ENCODE data around the gene RDX. TPM values are rescaled to one million over a fixed set of nuclear protein-coding genes. Genes with fewer than 3 reads are reported as not detected.
"Not testable (repeated sequence)": the region's sequence is repeated elsewhere in the genome, so short reads cannot be mapped to it uniquely, and the experiment has no call there.

The RDX gene
- total RNA-seq, 1 donor from 2014 or later = 132 TPM

DNA sequence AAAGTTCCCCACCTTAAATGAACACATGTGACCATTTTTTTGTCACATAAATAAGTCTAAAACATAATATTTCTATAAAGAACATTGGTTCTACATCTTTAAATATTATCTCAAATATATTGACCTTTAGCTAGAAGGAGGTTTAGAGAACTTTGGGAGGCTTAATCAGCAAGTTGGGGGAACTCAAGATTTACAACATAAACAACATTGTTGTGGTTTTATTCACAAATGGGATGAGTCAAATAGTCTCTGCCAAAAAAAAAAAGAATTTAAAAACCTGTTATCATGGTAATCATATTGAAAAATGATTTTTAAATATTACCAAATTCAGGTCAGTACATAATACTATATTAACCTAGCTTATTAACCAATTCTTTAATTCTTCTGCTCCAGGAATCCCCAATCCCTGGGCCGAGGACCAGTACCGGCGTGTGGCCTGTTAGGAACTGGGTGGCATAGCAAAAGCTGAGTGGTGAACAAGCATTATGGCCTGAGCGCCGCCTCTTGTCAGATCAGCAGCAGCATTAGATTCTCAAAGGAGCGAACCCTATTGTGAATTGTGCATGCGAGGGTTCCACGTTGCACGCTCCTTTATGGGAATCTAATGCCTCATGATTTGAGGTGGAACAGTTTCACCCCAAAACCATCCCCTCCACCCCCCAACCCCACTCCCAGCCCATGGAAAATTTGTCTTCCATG lies 98.2 kb downstream of the RDX start:
- H3K9me3 ChIP-seq (ENCODE audit: insufficient read depth, low read depth, low read length) = no peaks in the 10 kb centered on the region
- Mint-ChIP-seq H3K4me1 (ENCODE audit: low read depth, unreplicated experiment) (peaks cover 37% of the 10 kb centered on the region), H3K36me3 (ENCODE audit: low read depth, unreplicated experiment) (no peaks in the 10 kb centered on the region), H3K4me3 (ENCODE audit: unreplicated experiment) (no peak overlapping the region), H3K9me3 (ENCODE audit: unreplicated experiment) (no peaks in the 10 kb centered on the region), H3K27ac (ENCODE audit: unreplicated experiment) (no peak overlapping the region), H3K27me3 (ENCODE audit: low read depth, unreplicated experiment) (no peaks in the 10 kb centered on the region)
- no peak overlapping the region for H3K27ac ChIP-seq (ENCODE audit: low read depth, low read length)
- H3K4me2 ChIP-seq (ENCODE audit: low read length) = no peak overlapping the region
- H2AFZ ChIP-seq (ENCODE audit: low read depth, low read length) = no peak overlapping the region
- no peak overlapping the region for H3K4me3 ChIP-seq (ENCODE audit: insufficient read depth, low read depth, low read length)
- FAIRE-seq (no peak), DNase-seq (ENCODE audit: low read depth) (no peak)
- peaks cover 4% of the 10 kb centered on the region for H4K20me1 ChIP-seq (ENCODE audit: insufficient read depth, low read length)
- H3K36me3 ChIP-seq (ENCODE audit: insufficient read depth, low read length) = no peaks in the 10 kb centered on the region
- peaks cover 38% of the 10 kb centered on the region for H3K4me1 ChIP-seq (ENCODE audit: insufficient read depth, low read length)
- no peaks in the 10 kb centered on the region for H3K79me2 ChIP-seq (ENCODE audit: insufficient read depth, low read length)
- TF ChIP-seq EZH2 (IDR thresholded peaks at IDR 0.05; ENCODE audit: insufficient read depth, low read length) = no peak
- TF ChIP-seq, protein P1, sequence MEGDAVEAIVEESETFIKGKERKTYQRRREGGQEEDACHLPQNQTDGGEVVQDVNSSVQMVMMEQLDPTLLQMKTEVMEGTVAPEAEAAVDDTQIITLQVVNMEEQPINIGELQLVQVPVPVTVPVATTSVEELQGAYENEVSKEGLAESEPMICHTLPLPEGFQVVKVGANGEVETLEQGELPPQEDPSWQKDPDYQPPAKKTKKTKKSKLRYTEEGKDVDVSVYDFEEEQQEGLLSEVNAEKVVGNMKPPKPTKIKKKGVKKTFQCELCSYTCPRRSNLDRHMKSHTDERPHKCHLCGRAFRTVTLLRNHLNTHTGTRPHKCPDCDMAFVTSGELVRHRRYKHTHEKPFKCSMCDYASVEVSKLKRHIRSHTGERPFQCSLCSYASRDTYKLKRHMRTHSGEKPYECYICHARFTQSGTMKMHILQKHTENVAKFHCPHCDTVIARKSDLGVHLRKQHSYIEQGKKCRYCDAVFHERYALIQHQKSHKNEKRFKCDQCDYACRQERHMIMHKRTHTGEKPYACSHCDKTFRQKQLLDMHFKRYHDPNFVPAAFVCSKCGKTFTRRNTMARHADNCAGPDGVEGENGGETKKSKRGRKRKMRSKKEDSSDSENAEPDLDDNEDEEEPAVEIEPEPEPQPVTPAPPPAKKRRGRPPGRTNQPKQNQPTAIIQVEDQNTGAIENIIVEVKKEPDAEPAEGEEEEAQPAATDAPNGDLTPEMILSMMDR (IDR thresholded peaks at IDR 0.05; ENCODE audit: insufficient read depth, low read depth, low read length) = no peak
- no peak overlapping the region for H3K9ac ChIP-seq (ENCODE audit: low read length)
- peaks cover 4% of the 10 kb centered on the region for H3K27me3 ChIP-seq (ENCODE audit: insufficient read depth, low read length)

DNA sequence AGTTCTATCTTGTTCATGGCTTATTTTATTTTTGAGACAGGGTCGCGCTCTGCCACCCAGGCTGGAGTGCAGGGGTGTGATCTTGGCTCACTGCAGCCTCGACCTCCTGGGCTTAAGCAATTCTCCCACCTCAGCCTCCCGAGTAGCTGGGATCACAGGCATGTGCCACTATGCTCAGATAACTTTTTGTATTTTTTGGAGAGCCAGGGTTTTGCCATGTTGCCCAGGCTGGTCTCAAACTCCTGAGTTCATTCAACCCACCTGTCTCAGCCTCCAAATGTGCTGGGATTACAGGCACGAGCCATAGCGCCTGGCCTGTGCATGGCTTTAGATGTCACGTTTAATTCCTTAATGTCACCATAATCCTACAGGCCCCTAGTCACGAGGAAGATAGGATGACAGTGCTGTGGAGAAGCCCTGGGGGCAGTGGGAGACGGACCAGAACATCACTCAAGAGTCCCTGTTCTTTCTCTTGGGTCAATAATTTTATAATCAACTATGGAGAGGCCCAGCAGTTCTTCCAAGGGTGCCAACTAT lies 99.5 kb downstream of the RDX start:
- no peaks in the 10 kb centered on the region for H3K36me3 Mint-ChIP-seq (ENCODE audit: low read depth, unreplicated experiment)
- no peak overlapping the region for H3K4me3 Mint-ChIP-seq (ENCODE audit: unreplicated experiment)
- H3K27me3 Mint-ChIP-seq (ENCODE audit: low read depth, unreplicated experiment) = no peaks in the 10 kb centered on the region
- no peak for DNase-seq (ENCODE audit: low read depth)
- Histone ChIP-seq H3K9ac (ENCODE audit: low read length) (no peak overlapping the region), H4K20me1 (ENCODE audit: insufficient read depth, low read length) (peaks cover 4% of the 10 kb centered on the region), H3K27ac (ENCODE audit: low read depth, low read length) (no peak overlapping the region), H3K4me3 (ENCODE audit: insufficient read depth, low read depth, low read length) (no peak overlapping the region), H3K79me2 (ENCODE audit: insufficient read depth, low read length) (no peaks in the 10 kb centered on the region), H3K4me2 (ENCODE audit: low read length) (no peak overlapping the region), H3K27me3 (ENCODE audit: insufficient read depth, low read length) (peaks cover 4% of the 10 kb centered on the region), H3K4me1 (ENCODE audit: insufficient read depth, low read length) (peaks cover 38% of the 10 kb centered on the region), H2AFZ (ENCODE audit: low read depth, low read length) (no peak overlapping the region), H3K36me3 (ENCODE audit: insufficient read depth, low read length) (no peaks in the 10 kb centered on the region), H3K9me3 (ENCODE audit: insufficient read depth, low read depth, low read length) (no peaks in the 10 kb centered on the region)
- H3K27ac Mint-ChIP-seq (ENCODE audit: unreplicated experiment) = no peak overlapping the region
- H3K4me1 Mint-ChIP-seq (ENCODE audit: low read depth, unreplicated experiment) = peaks cover 39% of the 10 kb centered on the region
- no peaks in the 10 kb centered on the region for H3K9me3 Mint-ChIP-seq (ENCODE audit: unreplicated experiment)
- no peak for TF ChIP-seq EZH2 (IDR thresholded peaks at IDR 0.05; ENCODE audit: insufficient read depth, low read length)
- TF ChIP-seq, protein P1 (IDR thresholded peaks at IDR 0.05; ENCODE audit: insufficient read depth, low read depth, low read length) = no peak
- FAIRE-seq = no peak

DNA sequence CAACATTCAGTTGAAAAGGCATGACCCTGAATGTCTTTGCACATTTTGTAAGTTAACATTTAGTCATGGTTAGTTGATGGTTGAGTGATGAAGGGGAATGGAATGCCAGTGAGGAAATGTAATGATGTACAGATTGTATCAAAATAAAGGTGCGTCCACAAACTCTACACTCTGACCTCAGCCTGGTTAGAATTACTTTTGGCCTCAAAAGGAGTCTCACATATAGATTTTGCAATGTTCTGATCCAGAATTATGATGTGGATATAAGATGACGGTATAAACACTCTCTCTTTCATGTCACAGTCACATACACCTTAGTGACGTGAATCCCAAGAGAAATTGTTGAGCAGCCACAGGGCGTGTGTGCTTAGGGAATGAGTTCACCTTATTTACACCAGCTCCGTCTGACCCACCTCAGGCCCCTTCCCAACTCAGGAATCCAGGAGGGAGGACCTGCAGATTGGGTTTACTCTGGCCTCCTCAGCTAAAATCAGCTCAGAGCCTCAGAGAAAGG lies 100.1 kb downstream of the RDX start:
- Histone ChIP-seq H4K20me1 (ENCODE audit: insufficient read depth, low read length) (peaks cover 4% of the 10 kb centered on the region), H3K4me1 (ENCODE audit: insufficient read depth, low read length) (peaks cover 38% of the 10 kb centered on the region), H3K27me3 (ENCODE audit: insufficient read depth, low read length) (peaks cover 4% of the 10 kb centered on the region), H2AFZ (ENCODE audit: low read depth, low read length) (no peak overlapping the region), H3K36me3 (ENCODE audit: insufficient read depth, low read length) (no peaks in the 10 kb centered on the region), H3K9ac (ENCODE audit: low read length) (no peak overlapping the region), H3K9me3 (ENCODE audit: insufficient read depth, low read depth, low read length) (no peaks in the 10 kb centered on the region), H3K27ac (ENCODE audit: low read depth, low read length) (no peak overlapping the region), H3K4me3 (ENCODE audit: insufficient read depth, low read depth, low read length) (no peak overlapping the region), H3K79me2 (ENCODE audit: insufficient read depth, low read length) (no peaks in the 10 kb centered on the region), H3K4me2 (ENCODE audit: low read length) (peak overlapping the region; percentile 62)
- H3K4me3 Mint-ChIP-seq (ENCODE audit: unreplicated experiment) = no peak overlapping the region
- FAIRE-seq (peak; percentile 91), DNase-seq (ENCODE audit: low read depth) (peak; percentile 84)
- no peaks in the 10 kb centered on the region for H3K27me3 Mint-ChIP-seq (ENCODE audit: low read depth, unreplicated experiment)
- TF ChIP-seq, protein P1 (IDR thresholded peaks at IDR 0.05; ENCODE audit: insufficient read depth, low read depth, low read length) = no peak
- no peak for TF ChIP-seq EZH2 (IDR thresholded peaks at IDR 0.05; ENCODE audit: insufficient read depth, low read length)
- no peaks in the 10 kb centered on the region for H3K9me3 Mint-ChIP-seq (ENCODE audit: unreplicated experiment)
- H3K36me3 Mint-ChIP-seq (ENCODE audit: low read depth, unreplicated experiment) = no peaks in the 10 kb centered on the region
- peaks cover 38% of the 10 kb centered on the region for H3K4me1 Mint-ChIP-seq (ENCODE audit: low read depth, unreplicated experiment)
- peak overlapping the region; percentile 58 for H3K27ac Mint-ChIP-seq (ENCODE audit: unreplicated experiment)

DNA sequence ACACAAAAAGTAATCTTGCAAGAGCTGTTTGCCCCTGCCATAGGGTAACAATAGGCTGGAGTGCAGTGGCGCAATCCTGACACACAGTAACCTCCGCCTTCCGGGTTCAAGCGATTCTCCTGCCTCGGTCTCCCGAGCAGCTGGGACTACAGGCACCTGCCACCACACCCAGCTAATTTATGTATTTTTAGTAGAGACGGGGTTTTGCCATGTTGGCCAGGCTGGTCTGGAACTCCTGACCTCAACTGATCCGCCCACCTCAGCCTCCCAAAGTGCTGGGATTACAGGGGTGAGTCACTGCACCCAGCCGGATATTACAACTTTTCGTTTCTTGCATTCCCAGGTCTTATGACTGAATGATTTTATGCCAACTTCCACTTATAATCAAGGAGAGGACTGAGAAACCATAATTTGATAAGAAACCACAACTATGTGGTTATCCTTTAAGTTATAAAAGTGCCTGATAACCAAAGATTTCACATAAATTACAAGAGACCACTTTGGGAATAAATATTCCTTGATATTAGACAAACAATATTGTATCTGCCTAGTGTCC lies 102.1 kb downstream of the RDX start:
- H3K4me3 Mint-ChIP-seq (ENCODE audit: unreplicated experiment); H3K27me3 Mint-ChIP-seq (ENCODE audit: low read depth, unreplicated experiment); H3K27me3 ChIP-seq (ENCODE audit: insufficient read depth, low read length); H3K36me3 ChIP-seq (ENCODE audit: insufficient read depth, low read length); H3K9me3 ChIP-seq (ENCODE audit: insufficient read depth, low read depth, low read length); H3K9me3 Mint-ChIP-seq (ENCODE audit: unreplicated experiment); H3K4me3 ChIP-seq (ENCODE audit: insufficient read depth, low read depth, low read length); H2AFZ ChIP-seq (ENCODE audit: low read depth, low read length); H4K20me1 ChIP-seq (ENCODE audit: insufficient read depth, low read length); FAIRE-seq; H3K79me2 ChIP-seq (ENCODE audit: insufficient read depth, low read length); H3K9ac ChIP-seq (ENCODE audit: low read length); H3K36me3 Mint-ChIP-seq (ENCODE audit: low read depth, unreplicated experiment); H3K27ac ChIP-seq (ENCODE audit: low read depth, low read length): not testable (repeated sequence)
- peaks cover 19% of the 10 kb centered on the region for H3K4me1 Mint-ChIP-seq (ENCODE audit: low read depth, unreplicated experiment)
- peak; percentile 92 for DNase-seq (ENCODE audit: low read depth)
- Histone ChIP-seq H3K4me1 (ENCODE audit: insufficient read depth, low read length) (peaks cover 31% of the 10 kb centered on the region), H3K4me2 (ENCODE audit: low read length) (peak overlapping the region; percentile 6)
- H3K27ac Mint-ChIP-seq (ENCODE audit: unreplicated experiment) = peak overlapping the region; percentile 47

Data from astrocyte (in vitro differentiated cells and primary cell).